MV-4-11 (cell line): Measurements from ENCODE around the gene HOXB4.

Experiments
- DNase-seq: peaks from one replicate; lab custom pipeline; 2025; lab: John Stamatoyannopoulos, UW

The HOXB4 gene

GRCh38 chr17:48589831-48590606, 11.9 kb upstream of the HOXB4 start, which contains the start of gene HOXB3:
TSS of gene HOXB3 (minus strand) at chr17:48590241. CDS start at chr17:48552474, 37,767 bp downstream.
- no peak for DNase-seq

- DNase-seq, result no peak
Measured at GRCh38 chr17:48589060-48589830, 11.1 kb upstream of the HOXB4 start.

- no peak for DNase-seq
Measured at GRCh38 chr17:48588528-48588927, 10.4 kb upstream of the HOXB4 start.

GRCh38 chr17:48588074-48588415, 9.9 kb upstream of the HOXB4 start:
- no peak for DNase-seq

GRCh38 chr17:48587276-48588073, 9.3 kb upstream of the HOXB4 start:
- peak; percentile 29 for DNase-seq

GRCh38 chr17:48586355-48587258, 8.5 kb upstream of the HOXB4 start:
- DNase-seq, result no peak

- DNase-seq, result no peak
Measured at GRCh38 chr17:48584223-48584741, 6.1 kb upstream of the HOXB4 start.

GRCh38 chr17:48583708-48584222, 5.6 kb upstream of the HOXB4 start:
- no peak for DNase-seq

- no peak for DNase-seq
Measured at GRCh38 chr17:48582750-48583069, 4.6 kb upstream of the HOXB4 start.

GRCh38 chr17:48579760-48580554, 1.8 kb upstream of the HOXB4 start:
- DNase-seq, result no peak

GRCh38 chr17:48579471-48579759, 1.3 kb upstream of the HOXB4 start:
- no peak for DNase-seq

- DNase-seq, result no peak
Measured at GRCh38 chr17:48578616-48579470, 693 bp upstream of the HOXB4 start.

- DNase-seq, result no peak
Measured at GRCh38 chr17:48577330-48577945, 712 bp downstream of the HOXB4 start.

GRCh38 chr17:48576479-48577309, 1.5 kb downstream of the HOXB4 start:
- DNase-seq, result no peak

GRCh38 chr17:48575673-48576478, 2.3 kb downstream of the HOXB4 start:
- no peak for DNase-seq

GRCh38 chr17:48575066-48575582, 3.0 kb downstream of the HOXB4 start:
- no peak for DNase-seq

GRCh38 chr17:48574505-48575065, 3.6 kb downstream of the HOXB4 start:
- no peak for DNase-seq
